Measurements from ENCODE around the gene AFP. TPM values are rescaled to one million over a fixed set of nuclear protein-coding genes. Genes with fewer than 3 reads are reported as not detected.

Gene AFP
- total and polyA plus RNA-seq, 2 of the 4 experiments (the other 2 are of a cell fraction): 0.87 to 1.3 TPM

GRCh38 chr4:73408181-73408867 is 27.7 kb upstream of the AFP start:
- H4K5ac ChIP-seq (ENCODE audit: low read depth, low read length): no peak overlapping the region
- H4K91ac ChIP-seq (ENCODE audit: insufficient read depth, low read depth, low read length): no peak overlapping the region
- H3K27ac ChIP-seq (ENCODE audit: insufficient read depth, low read length): no peak overlapping the region
- no peak overlapping the region for H3K4ac ChIP-seq (ENCODE audit: low read depth, low read length)
- H3K9ac ChIP-seq (ENCODE audit: low read depth, low read length): no peak overlapping the region
- H2AFZ ChIP-seq (replicated peaks; ENCODE audit: low read length, poor library complexity): no peak overlapping the region
- no peak for ATAC-seq (ENCODE audit: low read depth)
- H2BK5ac ChIP-seq (ENCODE audit: low read depth, low read length, poor library complexity, severe bottlenecking): no peak overlapping the region
- no peak overlapping the region for H2AK9ac ChIP-seq (replicated peaks; ENCODE audit: low read depth, low read length, poor library complexity)
- dilution Hi-C loops (cut with HindIII; ENCODE audit: low sequenced_read_pairs, unreplicated experiment): no loop called here
- no peak overlapping the region for H3K4me2 ChIP-seq (ENCODE audit: low read depth, low read length)
- WGBS, 2 experiments (ENCODE audit: extremely low coverage in 2 of 2, insufficient read length in 1 of 2): no CpG with 5 or more reads among the region's 4 CpGs
- H3K23ac ChIP-seq (ENCODE audit: low read depth, low read length): no peak overlapping the region
- H3K36me3 ChIP-seq (ENCODE audit: control insufficient read depth, insufficient read depth, low read length): no peaks in the 10 kb centered on the region
- DNase-seq: no peak
- no peak overlapping the region for H3K56ac ChIP-seq (ENCODE audit: extremely low read depth, insufficient read depth, low read length)
- intact Hi-C loops (cut with micrococcal nuclease): no loop called here
- no peak overlapping the region for H3K4me3 ChIP-seq (ENCODE audit: insufficient read depth, low read depth, low read length)
- H2BK120ac ChIP-seq (ENCODE audit: low read depth, low read length): no peak overlapping the region
- H2BK20ac ChIP-seq (ENCODE audit: low read depth, low read length): no peak overlapping the region
- no peak overlapping the region for H2AK5ac ChIP-seq (ENCODE audit: low read depth, low read length)
- H3K79me1 ChIP-seq (ENCODE audit: low read depth in 1 of 2, low read length in 2 of 2): no peaks in the 10 kb centered on the region
- no TSS peak for BruUV-seq (replicated peaks)
- H3K27me3 ChIP-seq (ENCODE audit: control insufficient read depth, insufficient read depth, low read length): peaks cover 3% of the 10 kb centered on the region; the same call in 1 of the 2 replicates
- no peak for TF ChIP-seq BHLHE40 (IDR thresholded peaks at IDR 0.05; ENCODE audit: low read depth, low read length)
- no peak for TF ChIP-seq FOS (IDR thresholded peaks at IDR 0.05; ENCODE audit: low read depth, low read length)
- TF ChIP-seq NFE2L2 (IDR thresholded peaks at IDR 0.05; ENCODE audit: low read depth, low read length): no peak
- no peak for TF ChIP-seq USF2 (IDR thresholded peaks at IDR 0.05; ENCODE audit: low read depth, low read length)
- no peak for TF ChIP-seq MAFK (IDR thresholded peaks at IDR 0.05; ENCODE audit: low read depth, low read length)
- no peak for TF ChIP-seq RFX5 (IDR thresholded peaks at IDR 0.05; ENCODE audit: low read depth, low read length)
- TF ChIP-seq RAD21 (IDR thresholded peaks at IDR 0.05; ENCODE audit: low read length): no peak
- no peak for TF ChIP-seq CEBPB (IDR thresholded peaks at IDR 0.05; ENCODE audit: low read depth, low read length)
- TF ChIP-seq CTCF (conservative IDR thresholded peaks at IDR 0.05; ENCODE audit: low read depth, low read length): no peak
- no peak for TF ChIP-seq ELK1 (IDR thresholded peaks at IDR 0.05; ENCODE audit: borderline replicate concordance, low read depth, low read length)
- no peak for TF ChIP-seq SMC3 (IDR thresholded peaks at IDR 0.05; ENCODE audit: low read depth, low read length)
- TF ChIP-seq POLR2A (IDR thresholded peaks at IDR 0.05; ENCODE audit: low read depth, low read length): no peak
- no peak for TF ChIP-seq RCOR1 (IDR thresholded peaks at IDR 0.05; ENCODE audit: insufficient replicate concordance, low read length)
- TF ChIP-seq MAZ (IDR thresholded peaks at IDR 0.05; ENCODE audit: borderline replicate concordance, low read depth, low read length): no peak
- no peak for TF ChIP-seq CHD1 (IDR thresholded peaks at IDR 0.05; ENCODE audit: low read depth, low read length)
- TF ChIP-seq MXI1 (IDR thresholded peaks at IDR 0.05; ENCODE audit: borderline replicate concordance, low read depth, low read length): no peak
- H3K9me1 ChIP-seq (ENCODE audit: insufficient read depth, low read length): no peaks in the 10 kb centered on the region
- ChIA-PET CTCF (no interaction called here), POLR2A (ENCODE audit: unreplicated experiment) (no interaction called here)
- H2BK15ac ChIP-seq (ENCODE audit: low read depth, low read length): no peak overlapping the region
- H3K14ac ChIP-seq (replicated peaks; ENCODE audit: low read depth, low read length): no peak overlapping the region
- no peak overlapping the region for H4K8ac ChIP-seq (ENCODE audit: low read depth in 2 of 2, low read length in 2 of 2)
- H4K20me1 ChIP-seq (ENCODE audit: insufficient read depth, low read length): no peaks in the 10 kb centered on the region
- no peaks in the 10 kb centered on the region for H3K4me1 ChIP-seq (ENCODE audit: control insufficient read depth, insufficient read depth, low read length)
- H3K9me3 ChIP-seq (ENCODE audit: control insufficient read depth, insufficient read depth, low read length): no peaks in the 10 kb centered on the region
- in situ Hi-C loops (cut with MboI; ENCODE audit: low sequenced_read_pairs): no loop called here
- H3K18ac ChIP-seq (ENCODE audit: low read depth, low read length): no peak overlapping the region
